MV-4-11 (cell line): ENCODE results near the gene C3orf18.

ENCODE experiments used
- DNase-seq: peaks from one replicate; lab custom pipeline; 2025; lab: John Stamatoyannopoulos, UW

C3orf18 gene

GRCh38 chr3:50580683-50581458, 13.3 kb upstream of the C3orf18 start:
- DNase-seq = no peak

- no peak for DNase-seq
These were observed 9.8 kb upstream of the C3orf18 start for GRCh38 chr3:50577348-50577747.

GRCh38 chr3:50575372-50575771, 7.8 kb upstream of the C3orf18 start:
- DNase-seq = peak; percentile 32

- no peak for DNase-seq
These were observed 6.9 kb upstream of the C3orf18 start for GRCh38 chr3:50574444-50574831.

- DNase-seq = no peak
These were observed 6.3 kb upstream of the C3orf18 start for GRCh38 chr3:50573566-50574443.

- no peak for DNase-seq
These were observed 5.3 kb upstream of the C3orf18 start for GRCh38 chr3:50572801-50573371.

GRCh38 chr3:50572158-50572557, 4.6 kb upstream of the C3orf18 start:
- DNase-seq = peak; percentile 75

GRCh38 chr3:50571486-50571885, 3.9 kb upstream of the C3orf18 start:
- no peak for DNase-seq

GRCh38 chr3:50570508-50571279, 3.1 kb upstream of the C3orf18 start:
- DNase-seq = no peak

GRCh38 chr3:50568947-50569749, 1.6 kb upstream of the C3orf18 start, which contains the start of gene HEMK1:
Gene HEMK1 (plus strand): TSS chr3:50569522. CDS start chr3:50571105, 1,583 bp downstream.
- peak; percentile 91 for DNase-seq

GRCh38 chr3:50567011-50567385, 549 bp downstream of the C3orf18 start:
- DNase-seq = no peak

GRCh38 chr3:50564321-50564720, 3.2 kb downstream of the C3orf18 start:
- no peak for DNase-seq

- DNase-seq = no peak
These were observed 3.7 kb downstream of the C3orf18 start for GRCh38 chr3:50563867-50564266.

- DNase-seq = peak; percentile 34
These were observed 4.7 kb downstream of the C3orf18 start for GRCh38 chr3:50562861-50563260.

- DNase-seq = no peak
These were observed 7.8 kb downstream of the C3orf18 start for GRCh38 chr3:50559702-50560101.

GRCh38 chr3:50557915-50558314, 9.6 kb downstream of the C3orf18 start:
- no peak for DNase-seq

GRCh38 chr3:50557106-50557505, 10.4 kb downstream of the C3orf18 start:
- no peak for DNase-seq

GRCh38 chr3:50554553-50554952, 13.0 kb downstream of the C3orf18 start:
- no peak for DNase-seq

GRCh38 chr3:50552598-50552997, 14.9 kb downstream of the C3orf18 start:
- DNase-seq = no peak

- DNase-seq = no peak
These were observed 15.7 kb downstream of the C3orf18 start for GRCh38 chr3:50551681-50552435.
